OCI-LY1 (cell line): ENCODE data around the gene ELK4.

Source experiments
- H2AFZ ChIP-seq: fragments of 200-600 bp; sonication (generic), shearing (Covaris generic); 2 replicates; pipeline ENCODE4 v1.6.0; 2014; ENCODE audit warnings: antibody characterized with exemption, mild to moderate bottlenecking, low read length
- H3F3A ChIP-seq: fragments of 200-600 bp; sonication (generic), shearing (Covaris generic); 2 replicates; pipeline ENCODE4 v1.6.0; 2014; ENCODE audit warnings: mild to moderate bottlenecking, antibody characterized with exemption, low read length, moderate library complexity; ENCODE audit not compliant: insufficient read depth
- H3K27ac ChIP-seq: fragments of 200-600 bp; sonication (generic); 2 replicates; pipeline ENCODE4 v1.5.1; 2014; ENCODE audit warnings: low read length, mixed run types, mild to moderate bottlenecking, low read depth; ENCODE audit not compliant: poor library complexity, severe bottlenecking
- H3K27me3 ChIP-seq: fragments of 200-600 bp; sonication (generic); 2 replicates; pipeline ENCODE4 v1.6.0; 2014; ENCODE audit warnings: antibody characterized with exemption, mild to moderate bottlenecking, low read length, moderate library complexity; ENCODE audit not compliant: insufficient read depth
- H3K36me3 ChIP-seq: fragments of 200-600 bp; sonication (generic); 2 replicates; pipeline ENCODE4 v1.6.1; 2014; ENCODE audit warnings: mild to moderate bottlenecking, antibody characterized with exemption, low read length, moderate library complexity, mixed read lengths; ENCODE audit not compliant: insufficient read depth
- H3K4me1 ChIP-seq: fragments of 200-600 bp; sonication (generic); 2 replicates; pipeline ENCODE4 v1.5.1; 2014; ENCODE audit warnings: mild to moderate bottlenecking, low read length, moderate library complexity; ENCODE audit not compliant: insufficient read depth, severe bottlenecking
- H3K4me2 ChIP-seq: fragments of 200-600 bp; sonication (generic), shearing (Covaris generic); 2 replicates; pipeline ENCODE4 v1.6.1; 2014; ENCODE audit warnings: low read length
- H3K4me3 ChIP-seq: fragments of 200-600 bp; sonication (generic); 2 replicates; pipeline ENCODE4 v1.5.1; 2014; ENCODE audit warnings: low read length, low read depth, mild to moderate bottlenecking, mixed read lengths; ENCODE audit not compliant: poor library complexity, severe bottlenecking
- H3K79me2 ChIP-seq: fragments of 200-600 bp; shearing (Covaris generic); 2 replicates; pipeline ENCODE4 v1.6.1; 2016; ENCODE audit warnings: mixed run types, low read length, mixed read lengths; ENCODE audit not compliant: insufficient read depth
- H3K9ac ChIP-seq: fragments of 200-600 bp; sonication (generic), shearing (Covaris generic); 2 replicates; pipeline ENCODE4 v1.6.1; 2014; ENCODE audit warnings: mild to moderate bottlenecking, low read length, mixed read lengths
- H3K9me2 ChIP-seq: fragments of 200-600 bp; sonication (generic), shearing (Covaris generic); 2 replicates; pipeline ENCODE4 v1.6.1; 2014; ENCODE audit warnings: low read depth, mild to moderate bottlenecking, low read length, mixed read lengths
- H3K9me3 ChIP-seq: fragments of 200-600 bp; shearing (Covaris generic); 2 replicates; pipeline ENCODE4 v1.6.1; 2014; ENCODE audit warnings: low read length, mixed read lengths
- H4K20me1 ChIP-seq: fragments of 200-600 bp; sonication (generic), shearing (Covaris generic); 2 replicates; pipeline ENCODE4 v1.6.0; 2016; ENCODE audit warnings: mild to moderate bottlenecking, low read length; ENCODE audit not compliant: insufficient read depth
- EZH2 ChIP-seq: fragments of 200-600 bp; sonication (generic), shearing (Covaris generic); IDR thresholded peaks from 2 replicates; pipeline ENCODE4 v1.8.0; 2017; ENCODE audit warnings: borderline replicate concordance, mixed run types, mild to moderate bottlenecking, antibody characterized with exemption, low read length, moderate library complexity, mixed read lengths
- TF ChIP-seq, protein P1 (sequence below): fragments of 200-600 bp; sonication (generic), shearing (Covaris generic); IDR thresholded peaks from 2 replicates; pipeline ENCODE4 v1.5.1; 2017; ENCODE audit warnings: mild to moderate bottlenecking, antibody characterized with exemption, low read length, moderate library complexity, mixed read lengths

ELK4 gene

DNA sequence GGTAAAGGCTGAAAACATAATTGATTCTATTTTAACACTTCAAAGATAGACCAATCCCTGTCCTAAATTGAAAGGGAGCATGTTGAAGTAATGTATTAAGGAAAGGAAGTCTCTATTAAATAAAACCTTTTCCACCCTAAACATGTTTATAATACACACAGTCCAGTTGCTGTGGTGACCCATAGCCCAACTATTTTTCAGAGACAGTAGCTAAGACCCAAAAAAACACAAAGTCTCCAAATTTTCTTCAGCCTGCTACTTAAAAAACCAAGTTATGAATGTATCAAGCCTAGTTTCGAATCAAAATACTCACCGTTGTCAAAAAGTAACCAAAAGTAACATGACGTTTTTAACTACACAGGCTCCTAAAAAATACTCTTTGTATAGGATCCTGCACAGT is 1.6 kb downstream of the ELK4 start:
- Histone ChIP-seq H3K9ac (peak overlapping the region; percentile 96), H3K9me3 (no peaks in the 10 kb centered on the region), H3K79me2 (peaks cover 53% of the 10 kb centered on the region), H3K9me2 (no peaks in the 10 kb centered on the region), H3K27me3 (no peaks in the 10 kb centered on the region), H3K4me1 (peaks cover 53% of the 10 kb centered on the region), H3K36me3 (peaks cover 14% of the 10 kb centered on the region; the same call in 1 of the 2 replicates), H3K27ac (peak overlapping the region; percentile 91), H3K4me2 (peak overlapping the region; percentile 90), H3F3A (no peaks in the 10 kb centered on the region), H4K20me1 (no peaks in the 10 kb centered on the region), H2AFZ (no peak overlapping the region), H3K4me3 (peak overlapping the region; percentile 84)
- TF ChIP-seq, protein P1, sequence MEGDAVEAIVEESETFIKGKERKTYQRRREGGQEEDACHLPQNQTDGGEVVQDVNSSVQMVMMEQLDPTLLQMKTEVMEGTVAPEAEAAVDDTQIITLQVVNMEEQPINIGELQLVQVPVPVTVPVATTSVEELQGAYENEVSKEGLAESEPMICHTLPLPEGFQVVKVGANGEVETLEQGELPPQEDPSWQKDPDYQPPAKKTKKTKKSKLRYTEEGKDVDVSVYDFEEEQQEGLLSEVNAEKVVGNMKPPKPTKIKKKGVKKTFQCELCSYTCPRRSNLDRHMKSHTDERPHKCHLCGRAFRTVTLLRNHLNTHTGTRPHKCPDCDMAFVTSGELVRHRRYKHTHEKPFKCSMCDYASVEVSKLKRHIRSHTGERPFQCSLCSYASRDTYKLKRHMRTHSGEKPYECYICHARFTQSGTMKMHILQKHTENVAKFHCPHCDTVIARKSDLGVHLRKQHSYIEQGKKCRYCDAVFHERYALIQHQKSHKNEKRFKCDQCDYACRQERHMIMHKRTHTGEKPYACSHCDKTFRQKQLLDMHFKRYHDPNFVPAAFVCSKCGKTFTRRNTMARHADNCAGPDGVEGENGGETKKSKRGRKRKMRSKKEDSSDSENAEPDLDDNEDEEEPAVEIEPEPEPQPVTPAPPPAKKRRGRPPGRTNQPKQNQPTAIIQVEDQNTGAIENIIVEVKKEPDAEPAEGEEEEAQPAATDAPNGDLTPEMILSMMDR: no peak
- no peak for TF ChIP-seq EZH2

GRCh38 chr1:205629751-205630150 is 2.1 kb downstream of the ELK4 start:
- TF ChIP-seq EZH2: no peak
- TF ChIP-seq, protein P1: no peak
- H3K4me3 ChIP-seq: peak overlapping the region; percentile 84
- no peak overlapping the region for H2AFZ ChIP-seq
- H3K36me3 ChIP-seq: peaks cover 17% of the 10 kb centered on the region; the same call in 1 of the 2 replicates
- no peaks in the 10 kb centered on the region for H4K20me1 ChIP-seq
- H3K4me1 ChIP-seq: peaks cover 53% of the 10 kb centered on the region
- H3K4me2 ChIP-seq: peak overlapping the region; percentile 90
- no peaks in the 10 kb centered on the region for H3K27me3 ChIP-seq
- H3F3A ChIP-seq: no peaks in the 10 kb centered on the region
- H3K27ac ChIP-seq: peak overlapping the region; percentile 91
- H3K79me2 ChIP-seq: peaks cover 58% of the 10 kb centered on the region
- H3K9me3 ChIP-seq: no peaks in the 10 kb centered on the region
- peak overlapping the region; percentile 96 for H3K9ac ChIP-seq
- no peaks in the 10 kb centered on the region for H3K9me2 ChIP-seq

DNA sequence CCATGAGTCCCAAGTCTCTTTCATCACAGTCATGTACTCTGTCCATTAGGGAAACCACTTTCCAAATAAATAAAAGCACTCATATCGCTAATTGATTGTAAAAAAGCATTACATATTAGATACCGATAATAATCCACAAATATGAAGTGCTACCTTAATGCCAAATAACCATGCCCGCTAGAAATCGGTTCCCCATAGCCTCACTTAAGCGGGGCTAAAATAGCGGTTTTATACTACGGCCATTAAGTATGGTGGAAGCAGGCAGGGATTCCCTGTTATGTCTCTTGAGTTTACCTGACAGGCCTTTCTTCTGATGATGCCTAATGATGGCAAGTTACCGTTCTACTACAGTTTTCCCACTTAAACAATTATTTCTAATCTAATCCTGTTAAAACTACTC is 3.9 kb downstream of the ELK4 start:
- no peak for TF ChIP-seq EZH2
- TF ChIP-seq, protein P1: no peak

More for the DNA sequence above, 3.9 kb downstream of the ELK4 start:
- Histone ChIP-seq H3K79me2 (peaks cover 70% of the 10 kb centered on the region), H3K27ac (peak overlapping the region; percentile 91), H3K9ac (no peak overlapping the region), H3K4me1 (peaks cover 53% of the 10 kb centered on the region), H2AFZ (no peak overlapping the region), H4K20me1 (no peaks in the 10 kb centered on the region), H3K27me3 (no peaks in the 10 kb centered on the region), H3K9me3 (no peaks in the 10 kb centered on the region), H3K4me2 (peak overlapping the region; percentile 90; the same call in 1 of the 2 replicates), H3F3A (no peaks in the 10 kb centered on the region), H3K9me2 (no peaks in the 10 kb centered on the region), H3K4me3 (peak overlapping the region; percentile 84), H3K36me3 (peaks cover 35% of the 10 kb centered on the region)
